Activated CD4-positive, alpha-beta T cell treated with anti-CD3 and anti-CD28 coated beads for 36 hours (primary cell): ENCODE data around the gene HOXA3. TPM values are rescaled to one million over a fixed set of nuclear protein-coding genes. Genes with fewer than 3 reads are reported as not detected.

Experiments
- ATAC-seq: fragments of 200-7000 bp; cut with Tn5 transposase; one replicate; pipeline ENCODE4 v1.10.0; 2021; ENCODE audit warnings: mild to moderate bottlenecking, moderate library complexity
- CTCF ChIA-PET: fragments of 350-600 bp; sonication (Branson Sonifier 250); formaldehyde crosslinking; loops from one replicate; lab custom pipeline; 2021; ENCODE audit warnings: antibody characterized with exemption; lab: Charles Lee
- POLR2A ChIA-PET: fragments of 350-600 bp; sonication (Branson Sonifier 250); formaldehyde crosslinking; loops from one replicate; lab custom pipeline; 2021; ENCODE audit warnings: antibody characterized with exemption, inconsistent platforms; lab: Charles Lee
- DNase-seq: peaks from one replicate; pipeline ENCODE4 v3.0.0-alpha.2; 2020
- H3K27ac Mint-ChIP-seq: one replicate; pipeline ENCODE4 v1.8.0; 2021; ENCODE audit warnings: mixed read lengths
- H3K27me3 Mint-ChIP-seq: one replicate; pipeline ENCODE4 v1.8.0; 2021; ENCODE audit warnings: mixed read lengths
- H3K36me3 Mint-ChIP-seq: one replicate; pipeline ENCODE4 v1.8.0; 2021; ENCODE audit warnings: low read depth, mixed read lengths
- H3K4me1 Mint-ChIP-seq: one replicate; pipeline ENCODE4 v1.8.0; 2021; ENCODE audit warnings: mixed read lengths
- H3K4me3 Mint-ChIP-seq: one replicate; pipeline ENCODE4 v1.8.0; 2021; ENCODE audit warnings: mild to moderate bottlenecking, moderate library complexity, mixed read lengths
- H3K9me3 Mint-ChIP-seq: one replicate; pipeline ENCODE4 v1.8.0; 2021; ENCODE audit warnings: low read depth, mixed read lengths
- intact Hi-C, 2 experiments: fragments of 100-400 bp; cut with DNase I in 1 of 2; cut with micrococcal nuclease in 1 of 2; formaldehyde crosslinking; loops; one replicate each; pipeline versions ENCODE4 v1.14.2 to v1.15.1; 2022 to 2024; cut with DNase I, micrococcal nuclease
- total RNA-seq, 2 experiments: library from RNA; stranded (reverse); gene quantifications; one replicate each; pipeline ENCODE4 v1.2.3, GENCODE V29; 2021

HOXA3 gene
- total RNA-seq, 2 experiments from 2014 or later = not detected

GRCh38 chr7:27122077-27122910 lies 30.1 kb downstream of the HOXA3 start:
- no peaks in the 10 kb centered on the region for H3K4me1 Mint-ChIP-seq
- peaks cover 23% of the 10 kb centered on the region for H3K27me3 Mint-ChIP-seq
- H3K36me3 Mint-ChIP-seq = no peaks in the 10 kb centered on the region
- no peak overlapping the region for H3K27ac Mint-ChIP-seq
- ChIA-PET POLR2A (no interaction called here), CTCF (no interaction called here)
- no peak for ATAC-seq
- no peak overlapping the region for H3K4me3 Mint-ChIP-seq
- H3K9me3 Mint-ChIP-seq = no peaks in the 10 kb centered on the region
- DNase-seq = no peak
- intact Hi-C loops = no loop called here

GRCh38 chr7:27121684-27122076 lies 30.7 kb downstream of the HOXA3 start:
- Mint-ChIP-seq H3K9me3 (no peaks in the 10 kb centered on the region), H3K4me3 (no peak overlapping the region), H3K27me3 (peaks cover 20% of the 10 kb centered on the region), H3K36me3 (no peaks in the 10 kb centered on the region), H3K4me1 (no peaks in the 10 kb centered on the region), H3K27ac (no peak overlapping the region)
- POLR2A ChIA-PET = no interaction called here
- CTCF ChIA-PET = no interaction called here
- no peak for ATAC-seq
- intact Hi-C loops = no loop called here
- no peak for DNase-seq

- intact Hi-C loops = no loop called here
- H3K36me3 Mint-ChIP-seq = no peaks in the 10 kb centered on the region
- no peak for ATAC-seq
- H3K9me3 Mint-ChIP-seq = no peaks in the 10 kb centered on the region
- H3K4me3 Mint-ChIP-seq = no peak overlapping the region
- no peak overlapping the region for H3K27ac Mint-ChIP-seq
- peaks cover 6% of the 10 kb centered on the region for H3K27me3 Mint-ChIP-seq
- DNase-seq = no peak
- no peaks in the 10 kb centered on the region for H3K4me1 Mint-ChIP-seq
- CTCF ChIA-PET = interaction anchor here (0.7 kb wide), 1 partner anchor 22 kb away, joined by 3 read pairs; no protein-coding TSS in a partner anchor
- POLR2A ChIA-PET = no interaction called here
Measured at GRCh38 chr7:27119412-27119911, 32.9 kb downstream of the HOXA3 start.

GRCh38 chr7:27118580-27118979 lies 33.8 kb downstream of the HOXA3 start:
- POLR2A ChIA-PET = no interaction called here
- DNase-seq (no peak), ATAC-seq (no peak)
- Mint-ChIP-seq H3K27me3 (peaks cover 4% of the 10 kb centered on the region), H3K36me3 (no peaks in the 10 kb centered on the region), H3K4me3 (no peak overlapping the region), H3K27ac (no peak overlapping the region), H3K4me1 (no peaks in the 10 kb centered on the region), H3K9me3 (no peaks in the 10 kb centered on the region)
- intact Hi-C loops = no loop called here
- CTCF ChIA-PET = interaction anchor here (0.6 to 0.7 kb wide), 2 partner anchors 8 to 261 kb away, joined by 3 to 4 read pairs; no protein-coding TSS in a partner anchor

- Mint-ChIP-seq H3K27ac (no peak overlapping the region), H3K27me3 (peaks cover 6% of the 10 kb centered on the region), H3K4me1 (no peaks in the 10 kb centered on the region), H3K9me3 (no peaks in the 10 kb centered on the region), H3K36me3 (no peaks in the 10 kb centered on the region), H3K4me3 (no peak overlapping the region)
- intact Hi-C loops = no loop called here
- ATAC-seq = no peak
- ChIA-PET POLR2A (no interaction called here), CTCF (interaction anchor here (0.6 to 0.7 kb wide), 2 partner anchors 9 to 261 kb away, joined by 3 to 4 read pairs; no protein-coding TSS in a partner anchor)
- DNase-seq = no peak
Measured at GRCh38 chr7:27117887-27118491, 34.4 kb downstream of the HOXA3 start.

GRCh38 chr7:27116962-27117886 lies 35.2 kb downstream of the HOXA3 start:
- H3K9me3 Mint-ChIP-seq = no peaks in the 10 kb centered on the region
- H3K27me3 Mint-ChIP-seq = peaks cover 6% of the 10 kb centered on the region
- no peak overlapping the region for H3K4me3 Mint-ChIP-seq
- H3K27ac Mint-ChIP-seq = no peak overlapping the region
- no peaks in the 10 kb centered on the region for H3K36me3 Mint-ChIP-seq
- no peak for ATAC-seq
- intact Hi-C loops = no loop called here
- H3K4me1 Mint-ChIP-seq = no peaks in the 10 kb centered on the region
- CTCF ChIA-PET = no interaction called here
- no peak for DNase-seq
- POLR2A ChIA-PET = no interaction called here

GRCh38 chr7:27116031-27116961 lies 36.1 kb downstream of the HOXA3 start:
- DNase-seq (no peak), ATAC-seq (no peak)
- ChIA-PET POLR2A (interaction anchor here (0.6 kb wide), 1 partner anchor 762 kb away, joined by 5 read pairs; no protein-coding TSS in a partner anchor), CTCF (interaction anchor here (0.8 kb wide), 1 partner anchor 42 kb away, joined by 8 read pairs; no protein-coding TSS in a partner anchor)
- no peaks in the 10 kb centered on the region for H3K36me3 Mint-ChIP-seq
- intact Hi-C loops = no loop called here
- no peak overlapping the region for H3K4me3 Mint-ChIP-seq
- no peaks in the 10 kb centered on the region for H3K9me3 Mint-ChIP-seq
- H3K27ac Mint-ChIP-seq = no peak overlapping the region
- no peaks in the 10 kb centered on the region for H3K4me1 Mint-ChIP-seq
- peaks cover 9% of the 10 kb centered on the region for H3K27me3 Mint-ChIP-seq

- DNase-seq (no peak), ATAC-seq (no peak)
- POLR2A ChIA-PET = no interaction called here
- H3K27ac Mint-ChIP-seq = no peak overlapping the region
- peaks cover 9% of the 10 kb centered on the region for H3K27me3 Mint-ChIP-seq
- intact Hi-C loops = no loop called here
- CTCF ChIA-PET = interaction anchor here (0.8 kb wide), 1 partner anchor 42 kb away, joined by 8 read pairs; no protein-coding TSS in a partner anchor
- no peaks in the 10 kb centered on the region for H3K9me3 Mint-ChIP-seq
- no peaks in the 10 kb centered on the region for H3K36me3 Mint-ChIP-seq
- H3K4me3 Mint-ChIP-seq = no peak overlapping the region
- no peaks in the 10 kb centered on the region for H3K4me1 Mint-ChIP-seq
Measured at GRCh38 chr7:27115221-27116026, 37.0 kb downstream of the HOXA3 start.

- DNase-seq (no peak), ATAC-seq (no peak)
- Mint-ChIP-seq H3K27ac (no peak overlapping the region), H3K27me3 (peaks cover 11% of the 10 kb centered on the region), H3K4me1 (no peaks in the 10 kb centered on the region), H3K4me3 (no peak overlapping the region), H3K36me3 (no peaks in the 10 kb centered on the region), H3K9me3 (no peaks in the 10 kb centered on the region)
- intact Hi-C loops = no loop called here
- POLR2A ChIA-PET = no interaction called here
- CTCF ChIA-PET = interaction anchor here (0.7 kb wide), 1 partner anchor 203 kb away, joined by 3 read pairs; no protein-coding TSS in a partner anchor
Measured at GRCh38 chr7:27114881-27115220, 37.5 kb downstream of the HOXA3 start.
